Smooth muscle cell (in vitro differentiated cells): ENCODE measurements around the gene CTRB1. TPM values are rescaled to one million over a fixed set of nuclear protein-coding genes. Genes with fewer than 3 reads are reported as not detected.

ENCODE experiments used
- DNase-seq: peaks from one replicate; lab custom pipeline; 2025; ENCODE audit not compliant: unreplicated experiment; lab: John Stamatoyannopoulos, UW
- H2AFZ ChIP-seq: fragments of 200-600 bp; sonication (generic); 2 replicates; pipeline ENCODE4 v1.6.0; 2016; ENCODE audit warnings: antibody characterized with exemption, low read depth, mild to moderate bottlenecking
- H3F3A ChIP-seq: fragments of 200-600 bp; sonication (generic); 2 replicates; pipeline ENCODE4 v1.6.0; 2017; ENCODE audit warnings: antibody characterized with exemption, low read depth
- H3K27ac ChIP-seq: fragments of 200-600 bp; sonication (generic); 2 replicates; pipeline ENCODE4 v1.5.1; 2016; ENCODE audit warnings: low read depth, mild to moderate bottlenecking
- H3K27me3 ChIP-seq: fragments of 200-600 bp; sonication (generic); 2 replicates; pipeline ENCODE4 v1.6.1; 2016; ENCODE audit warnings: low read depth, mild to moderate bottlenecking
- H3K36me3 ChIP-seq: fragments of 200-600 bp; sonication (generic); 2 replicates; pipeline ENCODE4 v1.5.1; 2016; ENCODE audit warnings: low read depth
- H3K4me1 ChIP-seq: fragments of 200-600 bp; sonication (generic); 2 replicates; pipeline ENCODE4 v1.5.1; 2016; ENCODE audit warnings: low read depth
- H3K4me2 ChIP-seq: fragments of 200-600 bp; sonication (generic); 2 replicates; pipeline ENCODE4 v1.6.0; 2016; ENCODE audit warnings: mild to moderate bottlenecking
- H3K4me3 ChIP-seq: fragments of 200-600 bp; sonication (generic); 2 replicates; pipeline ENCODE4 v1.5.1; 2016; ENCODE audit warnings: mild to moderate bottlenecking
- H3K79me2 ChIP-seq: fragments of 200-600 bp; sonication (generic); 2 replicates; pipeline ENCODE4 v1.6.0; 2016; ENCODE audit warnings: low read depth, mild to moderate bottlenecking
- H3K9ac ChIP-seq: fragments of 200-600 bp; sonication (generic); 2 replicates; pipeline ENCODE4 v1.6.0; 2016; ENCODE audit warnings: low read depth
- H3K9me3 ChIP-seq: fragments of 200-600 bp; sonication (generic); replicated peaks from 2 replicates; pipeline ENCODE4 v1.5.1; 2016; ENCODE audit warnings: low read depth
- H4K20me1 ChIP-seq: fragments of 200-600 bp; sonication (generic); 2 replicates; pipeline ENCODE4 v1.6.0; 2016; ENCODE audit warnings: low read depth
- CTCF ChIP-seq: fragments of 200-600 bp; sonication (generic); IDR thresholded peaks from 2 replicates; pipeline ENCODE4 v1.5.1; 2017; ENCODE audit warnings: borderline replicate concordance, mild to moderate bottlenecking, antibody characterized with exemption; ENCODE audit not compliant: insufficient read depth, poor library complexity, severe bottlenecking
- whole genome bisulfite sequencing: methylation state at CpG from one replicate; pipeline ENCODE4 v1.1.7; 2016; ENCODE audit warnings: low lambda C conversion rate; 5-methylcytosine and 5-hydroxymethylcytosine counted together
- polyA plus RNA-seq: library from polyadenylated mRNA; unstranded; fragments of >200 nt; fragmentation: Nextera tagmentation; extraction: Ambion mirVana; gene quantifications from 2 replicates; pipeline ENCODE4 v1.2.1, GENCODE V29; 2016
- total RNA-seq: library from RNA; depleted of rRNA; stranded (reverse); fragments of >200 nt; gene quantifications from 2 replicates; pipeline ENCODE4 v1.2.3, GENCODE V29; 2014

CTRB1 gene
- total and polyA plus RNA-seq, 2 experiments from 2014 or later, result 1.9 TPM; not detected in 1

- DNase-seq, result no peak
- 82% methylated on average over 5 of the region's 5 CpGs for WGBS
- no peaks in the 10 kb centered on the region for H3K9me3 ChIP-seq
- no peaks in the 10 kb centered on the region for H3K36me3 ChIP-seq
- H3F3A ChIP-seq, result no peaks in the 10 kb centered on the region
- H3K79me2 ChIP-seq, result peaks cover 84% of the 10 kb centered on the region
- no peak overlapping the region for H3K4me3 ChIP-seq
- peaks cover 33% of the 10 kb centered on the region for H3K4me1 ChIP-seq
- peak overlapping the region; percentile 3 for H3K9ac ChIP-seq
- peaks cover 73% of the 10 kb centered on the region for H4K20me1 ChIP-seq
- TF ChIP-seq CTCF, result no peak
- H3K27ac ChIP-seq, result no peak overlapping the region
- H2AFZ ChIP-seq, result no peak overlapping the region
- H3K4me2 ChIP-seq, result peak overlapping the region; percentile 99
- no peaks in the 10 kb centered on the region for H3K27me3 ChIP-seq
These were observed 44.0 kb downstream of the CTRB1 start for GRCh38 chr16:75262800-75263127.

GRCh38 chr16:75263291-75263962 lies 44.6 kb downstream of the CTRB1 start:
- Histone ChIP-seq H3K27me3 (no peaks in the 10 kb centered on the region), H3K4me1 (peaks cover 33% of the 10 kb centered on the region), H3K27ac (peak overlapping the region; percentile 85), H3K4me3 (peak overlapping the region; percentile 99), H2AFZ (no peak overlapping the region), H3K36me3 (no peaks in the 10 kb centered on the region), H3K4me2 (peak overlapping the region; percentile 99), H3K9ac (peak overlapping the region; percentile 3), H3K79me2 (peaks cover 77% of the 10 kb centered on the region), H4K20me1 (peaks cover 66% of the 10 kb centered on the region), H3F3A (no peaks in the 10 kb centered on the region), H3K9me3 (no peaks in the 10 kb centered on the region)
- TF ChIP-seq CTCF, result no peak
- WGBS, result 80% methylated on average over 14 of the region's 14 CpGs
- no peak for DNase-seq

- Histone ChIP-seq H3K79me2 (peaks cover 71% of the 10 kb centered on the region), H3K27me3 (no peaks in the 10 kb centered on the region), H3K27ac (peak overlapping the region; percentile 85), H3K4me1 (peaks cover 33% of the 10 kb centered on the region), H3K4me3 (peak overlapping the region; percentile 99), H3K9me3 (no peaks in the 10 kb centered on the region), H4K20me1 (peaks cover 60% of the 10 kb centered on the region), H3K36me3 (no peaks in the 10 kb centered on the region), H2AFZ (no peak overlapping the region), H3F3A (no peaks in the 10 kb centered on the region), H3K9ac (peak overlapping the region; percentile 97), H3K4me2 (peak overlapping the region; percentile 99)
- 39% methylated on average over 8 of the region's 8 CpGs for WGBS
- no peak for DNase-seq
- no peak for TF ChIP-seq CTCF
These were observed 45.2 kb downstream of the CTRB1 start for GRCh38 chr16:75263963-75264445.

GRCh38 chr16:75264457-75264998 lies 45.7 kb downstream of the CTRB1 start:
- peaks cover 66% of the 10 kb centered on the region for H3K79me2 ChIP-seq
- H4K20me1 ChIP-seq, result peaks cover 55% of the 10 kb centered on the region
- H3K36me3 ChIP-seq, result no peaks in the 10 kb centered on the region
- H3K4me1 ChIP-seq, result peaks cover 33% of the 10 kb centered on the region
- H3K9me3 ChIP-seq, result no peaks in the 10 kb centered on the region
- H3K27ac ChIP-seq, result peak overlapping the region; percentile 85
- H3K27me3 ChIP-seq, result no peaks in the 10 kb centered on the region
- H2AFZ ChIP-seq, result no peak overlapping the region
- WGBS, result 44% methylated on average over 14 of the region's 14 CpGs
- DNase-seq, result no peak
- peak overlapping the region; percentile 99 for H3K4me2 ChIP-seq
- peak overlapping the region; percentile 99 for H3K4me3 ChIP-seq
- H3F3A ChIP-seq, result no peaks in the 10 kb centered on the region
- no peak for TF ChIP-seq CTCF
- peak overlapping the region; percentile 97 for H3K9ac ChIP-seq
